HepG2 (cell line): ENCODE results near the gene MAN1C1. TPM values are rescaled to one million over a fixed set of nuclear protein-coding genes. Genes with fewer than 3 reads are reported as not detected.

ENCODE experiments used
- ATAC-seq: fragments of 200-7000 bp; cut with Tn5 transposase; 3 replicates; pipeline ENCODE4 v1.9.1; 2020; ENCODE audit warnings: mild to moderate bottlenecking, moderate library complexity
- BruUV-seq: library from RNA; stranded (reverse); fragments of 400-500 nt; replicated peaks from 2 replicates; lab custom pipeline; 2021; lab: Mats Ljungman, UMichigan
- CTCF ChIA-PET: fragments of 300-600 bp; formaldehyde crosslinking; extraction: SDS; loops from one replicate; lab custom pipeline; 2021; ENCODE audit warnings: low total read pairs, inconsistent platforms, low intra/inter-chr PET ratio; lab: Yijun Ruan, JAX
- POLR2A ChIA-PET: fragments of 350-600 bp; sonication (Branson Sonifier 250); formaldehyde crosslinking; loops from one replicate; lab custom pipeline; 2020; ENCODE audit warnings: antibody characterized with exemption, inconsistent platforms; lab: Yijun Ruan, JAX
- DNase-seq: peaks from one replicate; pipeline ENCODE4 v3.0.0-alpha.2; 2015; ENCODE audit warnings: low spot score
- FAIRE-seq: peaks from 3 replicates; lab custom pipeline; 2011; peaks lifted over from hg19 to GRCh38; lab: Jason Lieb, UNC
- H2AFZ ChIP-seq: one replicate; pipeline ENCODE4 v1.6.1; 2011; ENCODE audit warnings: low read length, inconsistent platforms
- H3K27ac ChIP-seq: fragments of 300-600 bp; 3 replicates; pipeline ENCODE4 v1.8.0; 2011; ENCODE audit warnings: mixed run types, mild to moderate bottlenecking, mixed read lengths, low read length, inconsistent platforms; ENCODE audit not compliant: insufficient read depth; ENCODE audit errors: extremely low read length
- H3K27me3 ChIP-seq, 2 experiments: fragments of 200-600 bp in 1 of 2; 2 replicates in 1 of 2; 3 replicates in 1 of 2; pipeline versions ENCODE4 v1.6.0 to v1.8.0; 2011; ENCODE audit warnings: low read length in 2 of 2, mild to moderate bottlenecking in 2 of 2, moderate library complexity in 2 of 2, inconsistent platforms in 1 of 2; ENCODE audit not compliant: insufficient read depth in 2 of 2, control insufficient read depth in 1 of 2
- H3K36me3 ChIP-seq, 2 experiments: fragments of 200-600 bp in 1 of 2; replicated peaks in 1 of 2; 2 replicates in 1 of 2; 3 replicates in 1 of 2; pipeline versions ENCODE4 v1.5.1 to v1.8.0; 2011; ENCODE audit warnings: low read length in 2 of 2, inconsistent platforms in 1 of 2; ENCODE audit not compliant: insufficient read depth in 2 of 2, control insufficient read depth in 1 of 2
- H3K4me1 ChIP-seq: 2 replicates; pipeline ENCODE4 v1.5.1; 2012; ENCODE audit warnings: low read length, inconsistent platforms; ENCODE audit not compliant: insufficient read depth
- H3K4me2 ChIP-seq: 2 replicates; pipeline ENCODE4 v1.6.0; 2011; ENCODE audit warnings: low read depth, low read length, inconsistent platforms
- H3K4me3 ChIP-seq, 3 experiments: fragments of 200-600 bp in 1 of 3; sonication (generic), shearing (Covaris generic) in 1 of 3; replicated peaks in 1 of 3; 2 replicates each; pipeline ENCODE4 v1.5.1; 2011 to 2016; ENCODE audit warnings: low read length in 3 of 3, inconsistent platforms in 2 of 3, low read depth in 2 of 3, mild to moderate bottlenecking in 2 of 3, control low read depth in 1 of 3, mixed read lengths in 1 of 3; ENCODE audit not compliant: insufficient read depth in 1 of 3
- H3K79me2 ChIP-seq: one replicate; pipeline ENCODE4 v1.6.1; 2011; ENCODE audit warnings: low read length, inconsistent platforms; ENCODE audit not compliant: insufficient read depth
- H3K9ac ChIP-seq: 2 replicates; pipeline ENCODE4 v1.6.0; 2011; ENCODE audit warnings: mild to moderate bottlenecking, low read depth, low read length, inconsistent platforms; ENCODE audit not compliant: insufficient read depth
- H3K9me3 ChIP-seq: 2 replicates; pipeline ENCODE4 v1.5.1; 2012; ENCODE audit warnings: mild to moderate bottlenecking, low read length
- H4K20me1 ChIP-seq: 2 replicates; pipeline ENCODE4 v1.6.0; 2011; ENCODE audit warnings: inconsistent platforms, mild to moderate bottlenecking, low read length, moderate library complexity; ENCODE audit not compliant: insufficient read depth
- MAFF ChIP-seq: IDR thresholded peaks from 2 replicates; pipeline ENCODE4 v1.6.1; 2011; ENCODE audit warnings: low read depth, low read length, improper control_type of control experiment
- NR2C2 ChIP-seq: sonication (generic); formaldehyde crosslinking; IDR thresholded peaks from 2 replicates; pipeline ENCODE4 v1.4.0; 2020; ENCODE audit warnings: missing genetic modification reagents, mild to moderate bottlenecking, moderate library complexity, borderline replicate concordance
- ZMYM3 ChIP-seq: sonication (generic); formaldehyde crosslinking; IDR thresholded peaks from 2 replicates; pipeline ENCODE4 v1.5.1; 2020; ENCODE audit warnings: mild to moderate bottlenecking, missing genetic modification reagents
- WGBS: methylation state at CpG from one replicate; pipeline ENCODE4 v1.1.6; 2017; ENCODE audit warnings: low lambda C conversion rate; 5-methylcytosine and 5-hydroxymethylcytosine counted together
- in situ Hi-C: cut with HindIII; loops from 2 replicates; pipeline ENCODE4 v1.10.0; 2017; ENCODE audit warnings: low pct_unique_long_range_greater_than_20kb; ENCODE audit not compliant: extremely low pct_ligation_motif_present
- intact Hi-C: fragments of 100-400 bp; cut with micrococcal nuclease; formaldehyde crosslinking; loops from one replicate; pipeline ENCODE4 v1.10.0; 2022; ENCODE audit not compliant: unreplicated experiment
- polyA plus RNA-seq, 8 experiments: library from polyadenylated mRNA; depleted of rRNA in 3 of 8; stranded (reverse) in 7 of 8; unstranded in 1 of 8; fragments of >200 nt; fragmentation: Illumina TruSeq in 4 of 8; extraction: Trizol in 4 of 8; gene quantifications; 2 replicates each; pipeline versions ENCODE4 v1.2.1 to v1.2.3, GENCODE V29; 2011 to 2016; ENCODE audit warnings: low read depth in 4 of 8, missing spikeins in 1 of 8, mixed read lengths in 1 of 8; ENCODE audit not compliant: insufficient read depth in 1 of 8
- total RNA-seq, 5 experiments: library from RNA; depleted of rRNA; stranded (reverse); fragments of >200 nt; fragmentation: Illumina TruSeq; extraction: Trizol; gene quantifications; 2 replicates each; pipeline ENCODE4 v1.2.3, GENCODE V29; 2016; ENCODE audit warnings: low read depth in 1 of 5
- TF ChIP-seq, protein P1 (sequence below): sonication (generic); formaldehyde crosslinking; IDR thresholded peaks from 2 replicates; pipeline ENCODE4 v1.4.0; 2020; ENCODE audit warnings: missing genetic modification reagents
- TF ChIP-seq, protein P2 (sequence below): IDR thresholded peaks from 2 replicates; pipeline ENCODE4 v1.6.1; 2018; ENCODE audit warnings: missing genetic modification reagents, mild to moderate bottlenecking, missing compliant biosample characterization

MAN1C1 gene
- total and polyA plus RNA-seq, 2 of the 13 experiments (the other 11 are each of a cell fraction or from before 2014, with no cell fraction given) = 0.18 to 0.49 TPM

DNA sequence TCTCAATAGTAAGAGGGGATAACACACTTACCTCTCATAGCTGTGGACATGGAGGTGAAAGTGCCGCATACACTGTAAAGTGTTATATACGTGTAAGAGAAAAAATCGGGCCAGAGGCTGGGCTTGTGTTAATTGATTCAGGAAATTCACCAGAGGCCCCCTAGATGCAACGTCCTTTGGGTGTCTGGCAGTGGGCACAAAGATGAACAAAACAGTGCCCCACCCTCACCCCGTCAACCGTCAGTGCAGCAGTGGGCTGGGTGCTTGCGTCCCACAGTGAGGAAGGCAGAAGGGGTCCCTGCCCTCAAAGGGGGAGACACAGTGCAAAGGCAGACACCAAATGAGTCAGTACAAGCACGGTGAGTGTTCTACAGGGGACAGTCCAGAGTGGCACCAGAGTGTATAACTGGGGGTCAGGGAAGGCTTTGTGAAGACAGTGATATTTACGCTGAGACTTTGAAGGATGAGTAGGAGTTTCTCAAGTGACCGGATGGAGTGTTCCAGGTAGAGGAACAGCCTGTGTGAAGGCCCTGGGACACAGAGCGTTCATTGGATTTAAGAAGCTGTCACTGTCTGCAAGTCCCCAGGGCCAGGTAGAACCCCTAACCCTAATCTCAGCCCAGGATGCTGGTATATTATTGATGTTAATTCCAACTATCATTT lies 196.6 kb downstream of the MAN1C1 start:
- TF ChIP-seq MAFF = no peak
- TF ChIP-seq, protein P1, sequence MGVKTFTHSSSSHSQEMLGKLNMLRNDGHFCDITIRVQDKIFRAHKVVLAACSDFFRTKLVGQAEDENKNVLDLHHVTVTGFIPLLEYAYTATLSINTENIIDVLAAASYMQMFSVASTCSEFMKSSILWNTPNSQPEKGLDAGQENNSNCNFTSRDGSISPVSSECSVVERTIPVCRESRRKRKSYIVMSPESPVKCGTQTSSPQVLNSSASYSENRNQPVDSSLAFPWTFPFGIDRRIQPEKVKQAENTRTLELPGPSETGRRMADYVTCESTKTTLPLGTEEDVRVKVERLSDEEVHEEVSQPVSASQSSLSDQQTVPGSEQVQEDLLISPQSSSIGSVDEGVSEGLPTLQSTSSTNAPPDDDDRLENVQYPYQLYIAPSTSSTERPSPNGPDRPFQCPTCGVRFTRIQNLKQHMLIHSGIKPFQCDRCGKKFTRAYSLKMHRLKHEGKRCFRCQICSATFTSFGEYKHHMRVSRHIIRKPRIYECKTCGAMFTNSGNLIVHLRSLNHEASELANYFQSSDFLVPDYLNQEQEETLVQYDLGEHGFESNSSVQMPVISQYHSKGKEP (CRISPR knock-in tag) = no peak
- TF ChIP-seq ZMYM3 (CRISPR knock-in tag) = no peak
- TF ChIP-seq, protein P2, sequence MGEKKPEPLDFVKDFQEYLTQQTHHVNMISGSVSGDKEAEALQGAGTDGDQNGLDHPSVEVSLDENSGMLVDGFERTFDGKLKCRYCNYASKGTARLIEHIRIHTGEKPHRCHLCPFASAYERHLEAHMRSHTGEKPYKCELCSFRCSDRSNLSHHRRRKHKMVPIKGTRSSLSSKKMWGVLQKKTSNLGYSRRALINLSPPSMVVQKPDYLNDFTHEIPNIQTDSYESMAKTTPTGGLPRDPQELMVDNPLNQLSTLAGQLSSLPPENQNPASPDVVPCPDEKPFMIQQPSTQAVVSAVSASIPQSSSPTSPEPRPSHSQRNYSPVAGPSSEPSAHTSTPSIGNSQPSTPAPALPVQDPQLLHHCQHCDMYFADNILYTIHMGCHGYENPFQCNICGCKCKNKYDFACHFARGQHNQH (CRISPR knock-in tag) = no peak
- no peak for TF ChIP-seq NR2C2 (CRISPR knock-in tag)
- TF ChIP-seq, all 625 proteins: peak for 0
- Histone ChIP-seq H3K4me3 (no peak overlapping the region), H4K20me1 (no peaks in the 10 kb centered on the region), H3K79me2 (no peaks in the 10 kb centered on the region), H3K4me1 (peaks cover 7% of the 10 kb centered on the region), H3K27me3 (no peaks in the 10 kb centered on the region), H3K27ac (no peak overlapping the region), H3K36me3 (no peaks in the 10 kb centered on the region), H3K4me2 (no peak overlapping the region), H3K9ac (no peak overlapping the region), H3K9me3 (no peaks in the 10 kb centered on the region), H2AFZ (no peak overlapping the region)
- intact Hi-C loops = no loop called here
- in situ Hi-C loops = loop anchor here (25.0 kb wide), 1 partner anchor 201 kb away; the partner anchor contains the start of gene MAN1C1
- CTCF ChIA-PET = no interaction called here
- 82% methylated on average over 11 of the region's 11 CpGs for WGBS
- ATAC-seq (no peak), FAIRE-seq (no peak), DNase-seq (no peak)
- no TSS peak for BruUV-seq
- POLR2A ChIA-PET = no interaction called here
